CD14-positive monocyte (primary cell): Measurements from ENCODE around the gene FBN1. TPM values are rescaled to one million over a fixed set of nuclear protein-coding genes. Genes with fewer than 3 reads are reported as not detected.

Experiments used
- DNase-seq, 3 donors: peaks; one replicate each; pipeline ENCODE4 v3.0.0-alpha.2; 2011 to 2022
- H2AFZ ChIP-seq: 2 replicates; pipeline ENCODE4 v1.6.0; 2012; ENCODE audit warnings: mild to moderate bottlenecking, low read depth, low read length, inconsistent platforms; ENCODE audit not compliant: insufficient read depth, poor library complexity, severe bottlenecking
- H3K27ac ChIP-seq, 2 donors: 1 replicate in 1 of 2; 2 replicates in 1 of 2; pipeline ENCODE4 v1.5.1; 2012 to 2013; ENCODE audit warnings: low read length in 2 of 2, control low read depth in 1 of 2, inconsistent platforms in 1 of 2, low read depth in 1 of 2, mild to moderate bottlenecking in 1 of 2
- H3K27me3 ChIP-seq, 2 donors: one replicate each; pipeline versions ENCODE4 v1.6.0 to v1.6.1; 2011 to 2013; ENCODE audit warnings: low read length in 2 of 2; ENCODE audit not compliant: control insufficient read depth in 2 of 2, insufficient read depth in 2 of 2
- H3K36me3 ChIP-seq, 2 donors: replicated peaks in 1 of 2; 1 replicate in 1 of 2; 2 replicates in 1 of 2; pipeline versions ENCODE4 v1.5.1 to v1.6.1; 2012 to 2013; ENCODE audit warnings: low read length in 2 of 2, control low read depth in 1 of 2, inconsistent platforms in 1 of 2, mild to moderate bottlenecking in 1 of 2; ENCODE audit not compliant: insufficient read depth in 2 of 2, control insufficient read depth in 1 of 2
- H3K4me1 ChIP-seq, 2 donors: 1 replicate in 1 of 2; 2 replicates in 1 of 2; pipeline versions ENCODE4 v1.5.1 to v1.6.1; 2012 to 2013; ENCODE audit warnings: low read length in 2 of 2, control low read depth in 1 of 2, inconsistent platforms in 1 of 2, mild to moderate bottlenecking in 1 of 2, moderate library complexity in 1 of 2; ENCODE audit not compliant: insufficient read depth in 2 of 2, control insufficient read depth in 1 of 2
- H3K4me2 ChIP-seq: replicated peaks from 2 replicates; pipeline ENCODE3; 2012; ENCODE audit warnings: low read length, moderate library complexity, mild to moderate bottlenecking; ENCODE audit not compliant: poor library complexity, severe bottlenecking; ENCODE audit errors: extremely low read depth
- H3K4me3 ChIP-seq, 3 experiments: fragments of 200-600 bp in 1 of 3; sonication (generic) in 1 of 3; replicated peaks in 1 of 3; 1 replicate in 2 of 3; 2 replicates in 1 of 3; pipeline ENCODE4 v1.5.1; 2011 to 2013; ENCODE audit warnings: low read length in 3 of 3, mild to moderate bottlenecking in 3 of 3, control low read depth in 2 of 3, low read depth in 2 of 3, inconsistent platforms in 1 of 3, moderate library complexity in 1 of 3
- H3K79me2 ChIP-seq: 2 replicates; pipeline ENCODE4 v1.6.0; 2012; ENCODE audit warnings: mild to moderate bottlenecking, control low read depth, inconsistent platforms, low read length, moderate library complexity; ENCODE audit not compliant: insufficient read depth
- H3K9ac ChIP-seq: 2 replicates; pipeline ENCODE4 v1.6.0; 2017; ENCODE audit warnings: low read length, mild to moderate bottlenecking; ENCODE audit not compliant: insufficient read depth, poor library complexity, severe bottlenecking
- H3K9me3 ChIP-seq, 2 donors: replicated peaks in 1 of 2; 1 replicate in 1 of 2; 2 replicates in 1 of 2; pipeline versions ENCODE4 v1.5.1 to v1.6.1; 2012 to 2013; ENCODE audit warnings: low read length in 2 of 2, control low read depth in 1 of 2; ENCODE audit not compliant: control insufficient read depth in 1 of 2, insufficient read depth in 1 of 2
- H4K20me1 ChIP-seq: 2 replicates; pipeline ENCODE4 v1.6.0; 2012; ENCODE audit warnings: mild to moderate bottlenecking, low read length, control low read depth, moderate library complexity; ENCODE audit not compliant: insufficient read depth
- H3K27ac Mint-ChIP-seq, 7 donors: one replicate each; pipeline ENCODE4 v1.8.0; 2020; ENCODE audit warnings: mild to moderate bottlenecking in 7 of 7, mixed read lengths in 7 of 7, moderate library complexity in 6 of 7, inconsistent platforms in 2 of 7
- H3K27me3 Mint-ChIP-seq, 3 donors: one replicate each; pipeline ENCODE4 v1.8.0; 2021 to 2022; ENCODE audit warnings: low read depth in 3 of 3, mild to moderate bottlenecking in 3 of 3, mixed read lengths in 3 of 3, moderate library complexity in 3 of 3, inconsistent platforms in 1 of 3
- H3K36me3 Mint-ChIP-seq, 2 donors: one replicate each; pipeline ENCODE4 v1.8.0; 2020; ENCODE audit warnings: mixed read lengths in 2 of 2, inconsistent platforms in 1 of 2, mild to moderate bottlenecking in 1 of 2
- H3K4me1 Mint-ChIP-seq: one replicate; pipeline ENCODE4 v1.8.0; 2020; ENCODE audit warnings: mild to moderate bottlenecking, mixed read lengths
- H3K4me3 Mint-ChIP-seq, 2 donors: one replicate each; pipeline ENCODE4 v1.8.0; 2020; ENCODE audit warnings: mild to moderate bottlenecking in 2 of 2, mixed read lengths in 2 of 2, moderate library complexity in 1 of 2
- H3K9me3 Mint-ChIP-seq, 7 donors: one replicate each; pipeline ENCODE4 v1.8.0; 2020 to 2022; ENCODE audit warnings: mixed read lengths in 7 of 7, mild to moderate bottlenecking in 6 of 7, moderate library complexity in 6 of 7, inconsistent platforms in 2 of 7
- CTCF ChIP-seq: fragments of 200-600 bp; IDR thresholded peaks from one replicate; pipeline ENCODE4 v1.8.0; 2022; ENCODE audit warnings: antibody characterized with exemption, mild to moderate bottlenecking
- WGBS: methylation state at CpG from one replicate; pipeline ENCODE4 v1.1.5; 2013; ENCODE audit warnings: missing lambda C conversion rate; ENCODE audit not compliant: insufficient coverage; 5-methylcytosine and 5-hydroxymethylcytosine counted together
- intact Hi-C, 2 donors: fragments of 100-400 bp; cut with micrococcal nuclease; formaldehyde crosslinking; loops; one replicate each; pipeline versions ENCODE4 v1.15.0 to v1.15.1; 2023
- polyA plus RNA-seq, 3 donors: library from polyadenylated mRNA; depleted of rRNA in 1 of 3; unstranded in 2 of 3; stranded (reverse) in 1 of 3; fragments of 300-500 nt in 2 of 3; fragments of >200 nt in 1 of 3; fragmentation: Illumina TruSeq in 2 of 3; gene quantifications; 1 replicate in 2 of 3; 2 replicates in 1 of 3; pipeline ENCODE4 v1.2.3, GENCODE V29; 2012 to 2021

FBN1 gene
- polyA plus RNA-seq, 3 donors: 0.29 TPM; not detected in 2

- intact Hi-C loops: no loop called here
- no peak overlapping the region for H3K27ac Mint-ChIP-seq
- H3K27me3 ChIP-seq: no peaks in the 10 kb centered on the region
These were observed 106.6 kb downstream of the FBN1 start for GRCh38 chr15:48538941-48539340.

GRCh38 chr15:48537271-48538113, 108.0 kb downstream of the FBN1 start:
- no peak overlapping the region for H3K4me3 Mint-ChIP-seq
- no peak for DNase-seq
- Histone ChIP-seq H4K20me1 (no peaks in the 10 kb centered on the region), H3K9me3 (no peaks in the 10 kb centered on the region), H3K27me3 (no peaks in the 10 kb centered on the region), H2AFZ (no peak overlapping the region), H3K79me2 (no peaks in the 10 kb centered on the region), H3K36me3 (no peaks in the 10 kb centered on the region), H3K4me2 (no peak overlapping the region), H3K9ac (no peak overlapping the region), H3K27ac (no peak overlapping the region), H3K4me1 (no peaks in the 10 kb centered on the region), H3K4me3 (no peak overlapping the region)
- H3K36me3 Mint-ChIP-seq: no peaks in the 10 kb centered on the region
- intact Hi-C loops: no loop called here
- no peak for TF ChIP-seq CTCF
- no peaks in the 10 kb centered on the region for H3K4me1 Mint-ChIP-seq
- peaks cover 0 to under 1% (median 0%) of the 10 kb centered on the region in 7 donors for H3K9me3 Mint-ChIP-seq
- WGBS: 92% methylated on average over 9 of the region's 16 CpGs
- peak overlapping the region in 1 of 7 donors; percentile 46 for H3K27ac Mint-ChIP-seq
- H3K27me3 Mint-ChIP-seq: peaks cover 1 to 2% (median 2%) of the 10 kb centered on the region in 3 donors

More at GRCh38 chr15:48538941-48539340, 106.6 kb downstream of the FBN1 start:
- DNase-seq: no peak
- Mint-ChIP-seq H3K36me3 (no peaks in the 10 kb centered on the region), H3K4me1 (no peaks in the 10 kb centered on the region), H3K27me3 (peaks cover 1 to 2% (median 2%) of the 10 kb centered on the region in 3 donors), H3K4me3 (no peak overlapping the region), H3K9me3 (peaks cover 0 to 4% (median 2%) of the 10 kb centered on the region in 7 donors)
- Histone ChIP-seq H3K9me3 (no peaks in the 10 kb centered on the region), H3K27ac (no peak overlapping the region), H3K36me3 (no peaks in the 10 kb centered on the region), H3K4me2 (no peak overlapping the region), H3K9ac (no peak overlapping the region), H3K4me1 (no peaks in the 10 kb centered on the region), H3K79me2 (no peaks in the 10 kb centered on the region), H3K4me3 (no peak overlapping the region), H2AFZ (no peak overlapping the region), H4K20me1 (no peaks in the 10 kb centered on the region)
- no peak for TF ChIP-seq CTCF
- WGBS: 100% methylated on average over 2 of the region's 3 CpGs
